Astrocyte of the spinal cord (primary cell): ENCODE measurements around the gene R3HDM2.

Source experiments
- DNase-seq: peaks from one replicate; pipeline ENCODE4 v3.0.0; 2011; ENCODE audit warnings: low read depth, low spot score
- H3K4me3 ChIP-seq: 2 replicates; pipeline ENCODE4 v1.5.1; 2011; ENCODE audit warnings: low read depth, mild to moderate bottlenecking, low read length, moderate library complexity
- in situ Hi-C: cut with HindIII; loops from 2 replicates; pipeline ENCODE4 v1.10.0; 2017; ENCODE audit warnings: low sequenced_read_pairs
- TF ChIP-seq, protein P1 (sequence below): IDR thresholded peaks from 2 replicates; pipeline ENCODE4 v1.5.1; 2012; ENCODE audit warnings: low read depth, mild to moderate bottlenecking, low read length, inconsistent platforms

The R3HDM2 gene

DNA sequence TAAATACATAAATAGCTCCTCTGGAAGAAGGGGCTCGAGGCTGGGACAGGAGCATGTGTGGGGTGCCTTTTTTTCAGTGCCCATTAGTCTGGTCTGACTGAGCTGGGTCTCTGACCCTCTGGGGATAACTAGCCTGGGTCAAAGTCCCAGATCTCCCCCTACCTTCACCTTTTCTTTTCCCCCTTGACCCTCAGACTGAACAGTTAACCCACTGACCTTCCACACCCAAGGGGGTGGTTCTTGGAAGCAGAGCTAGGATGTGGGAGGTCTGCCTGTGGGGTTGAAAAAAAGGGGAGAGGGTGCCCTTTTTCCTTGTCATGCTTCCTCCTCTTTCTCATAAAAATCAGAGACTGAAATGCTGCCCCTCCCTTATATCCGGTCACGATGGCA is 27.8 kb upstream of the R3HDM2 start:
- in situ Hi-C loops = no loop called here
- TF ChIP-seq, protein P1, sequence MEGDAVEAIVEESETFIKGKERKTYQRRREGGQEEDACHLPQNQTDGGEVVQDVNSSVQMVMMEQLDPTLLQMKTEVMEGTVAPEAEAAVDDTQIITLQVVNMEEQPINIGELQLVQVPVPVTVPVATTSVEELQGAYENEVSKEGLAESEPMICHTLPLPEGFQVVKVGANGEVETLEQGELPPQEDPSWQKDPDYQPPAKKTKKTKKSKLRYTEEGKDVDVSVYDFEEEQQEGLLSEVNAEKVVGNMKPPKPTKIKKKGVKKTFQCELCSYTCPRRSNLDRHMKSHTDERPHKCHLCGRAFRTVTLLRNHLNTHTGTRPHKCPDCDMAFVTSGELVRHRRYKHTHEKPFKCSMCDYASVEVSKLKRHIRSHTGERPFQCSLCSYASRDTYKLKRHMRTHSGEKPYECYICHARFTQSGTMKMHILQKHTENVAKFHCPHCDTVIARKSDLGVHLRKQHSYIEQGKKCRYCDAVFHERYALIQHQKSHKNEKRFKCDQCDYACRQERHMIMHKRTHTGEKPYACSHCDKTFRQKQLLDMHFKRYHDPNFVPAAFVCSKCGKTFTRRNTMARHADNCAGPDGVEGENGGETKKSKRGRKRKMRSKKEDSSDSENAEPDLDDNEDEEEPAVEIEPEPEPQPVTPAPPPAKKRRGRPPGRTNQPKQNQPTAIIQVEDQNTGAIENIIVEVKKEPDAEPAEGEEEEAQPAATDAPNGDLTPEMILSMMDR = no peak
- H3K4me3 ChIP-seq = peak overlapping the region; percentile 70
- DNase-seq = no peak

DNA sequence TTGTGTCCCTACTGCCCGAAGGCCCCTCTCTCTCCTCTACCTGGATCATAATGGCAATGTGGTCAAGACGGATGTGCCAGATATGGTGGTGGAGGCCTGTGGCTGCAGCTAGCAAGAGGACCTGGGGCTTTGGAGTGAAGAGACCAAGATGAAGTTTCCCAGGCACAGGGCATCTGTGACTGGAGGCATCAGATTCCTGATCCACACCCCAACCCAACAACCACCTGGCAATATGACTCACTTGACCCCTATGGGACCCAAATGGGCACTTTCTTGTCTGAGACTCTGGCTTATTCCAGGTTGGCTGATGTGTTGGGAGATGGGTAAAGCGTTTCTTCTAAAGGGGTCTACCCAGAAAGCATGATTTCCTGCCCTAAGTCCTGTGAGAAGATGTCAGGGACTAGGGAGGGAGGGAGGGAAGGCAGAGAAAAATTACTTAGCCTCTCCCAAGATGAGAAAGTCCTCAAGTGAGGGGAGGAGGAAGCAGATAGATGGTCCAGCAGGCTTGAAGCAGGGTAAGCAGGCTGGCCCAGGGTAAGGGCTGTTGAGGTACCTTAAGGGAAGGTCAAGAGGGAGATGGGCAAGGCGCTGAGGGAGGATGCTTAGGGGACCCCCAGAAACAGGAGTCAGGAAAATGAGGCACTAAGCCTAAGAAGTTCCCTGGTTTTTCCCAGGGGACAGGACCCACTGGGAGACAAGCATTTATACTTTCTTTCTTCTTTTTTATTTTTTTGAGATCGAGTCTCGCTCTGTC is 26.1 kb upstream of the R3HDM2 start:
- in situ Hi-C loops = no loop called here

DNA sequence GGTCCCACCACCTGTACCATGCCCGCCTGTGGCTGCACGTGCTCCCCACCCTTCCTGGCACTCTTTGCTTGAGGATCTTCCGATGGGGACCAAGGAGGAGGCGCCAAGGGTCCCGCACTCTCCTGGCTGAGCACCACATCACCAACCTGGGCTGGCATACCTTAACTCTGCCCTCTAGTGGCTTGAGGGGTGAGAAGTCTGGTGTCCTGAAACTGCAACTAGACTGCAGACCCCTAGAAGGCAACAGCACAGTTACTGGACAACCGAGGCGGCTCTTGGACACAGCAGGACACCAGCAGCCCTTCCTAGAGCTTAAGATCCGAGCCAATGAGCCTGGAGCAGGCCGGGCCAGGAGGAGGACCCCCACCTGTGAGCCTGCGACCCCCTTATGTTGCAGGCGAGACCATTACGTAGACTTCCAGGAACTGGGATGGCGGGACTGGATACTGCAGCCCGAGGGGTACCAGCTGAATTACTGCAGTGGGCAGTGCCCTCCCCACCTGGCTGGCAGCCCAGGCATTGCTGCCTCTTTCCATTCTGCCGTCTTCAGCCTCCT is 25.4 kb upstream of the R3HDM2 start:
- in situ Hi-C loops = no loop called here
- TF ChIP-seq, protein P1 = peak; percentile 70
- peak; percentile 41 for DNase-seq
- peak overlapping the region; percentile 14 for H3K4me3 ChIP-seq

More for the DNA sequence above, 26.1 kb upstream of the R3HDM2 start:
- TF ChIP-seq, protein P1 = no peak
- DNase-seq = no peak
- H3K4me3 ChIP-seq = peak overlapping the region; percentile 14

DNA sequence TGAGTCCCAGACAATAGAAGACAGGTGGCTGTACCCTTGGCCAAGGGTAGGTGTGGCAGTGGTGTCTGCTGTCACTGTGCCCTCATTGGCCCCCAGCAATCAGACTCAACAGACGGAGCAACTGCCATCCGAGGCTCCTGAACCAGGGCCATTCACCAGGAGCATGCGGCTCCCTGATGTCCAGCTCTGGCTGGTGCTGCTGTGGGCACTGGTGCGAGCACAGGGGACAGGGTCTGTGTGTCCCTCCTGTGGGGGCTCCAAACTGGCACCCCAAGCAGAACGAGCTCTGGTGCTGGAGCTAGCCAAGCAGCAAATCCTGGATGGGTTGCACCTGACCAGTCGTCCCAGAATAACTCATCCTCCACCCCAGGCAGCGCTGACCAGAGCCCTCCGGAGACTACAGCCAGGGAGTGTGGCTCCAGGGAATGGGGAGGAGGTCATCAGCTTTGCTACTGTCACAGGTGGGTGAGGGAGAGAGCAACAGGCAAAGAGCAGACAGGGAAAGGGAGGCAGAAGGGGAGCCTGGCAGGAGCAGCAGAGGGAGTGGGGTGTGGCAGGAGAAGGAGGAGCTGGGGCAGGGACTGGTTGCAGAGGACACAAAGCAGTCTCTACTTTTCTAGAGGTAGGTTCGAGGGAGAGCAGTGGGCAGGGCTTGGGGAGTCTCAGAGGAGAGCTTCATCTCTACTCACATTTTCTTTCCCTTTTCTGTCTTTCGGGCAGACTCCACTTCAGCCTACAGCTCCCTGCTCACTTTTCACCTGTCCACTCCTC is 24.7 kb upstream of the R3HDM2 start:
- TF ChIP-seq, protein P1 = no peak
- peak overlapping the region; percentile 14 for H3K4me3 ChIP-seq
- DNase-seq = no peak
- in situ Hi-C loops = no loop called here

DNA sequence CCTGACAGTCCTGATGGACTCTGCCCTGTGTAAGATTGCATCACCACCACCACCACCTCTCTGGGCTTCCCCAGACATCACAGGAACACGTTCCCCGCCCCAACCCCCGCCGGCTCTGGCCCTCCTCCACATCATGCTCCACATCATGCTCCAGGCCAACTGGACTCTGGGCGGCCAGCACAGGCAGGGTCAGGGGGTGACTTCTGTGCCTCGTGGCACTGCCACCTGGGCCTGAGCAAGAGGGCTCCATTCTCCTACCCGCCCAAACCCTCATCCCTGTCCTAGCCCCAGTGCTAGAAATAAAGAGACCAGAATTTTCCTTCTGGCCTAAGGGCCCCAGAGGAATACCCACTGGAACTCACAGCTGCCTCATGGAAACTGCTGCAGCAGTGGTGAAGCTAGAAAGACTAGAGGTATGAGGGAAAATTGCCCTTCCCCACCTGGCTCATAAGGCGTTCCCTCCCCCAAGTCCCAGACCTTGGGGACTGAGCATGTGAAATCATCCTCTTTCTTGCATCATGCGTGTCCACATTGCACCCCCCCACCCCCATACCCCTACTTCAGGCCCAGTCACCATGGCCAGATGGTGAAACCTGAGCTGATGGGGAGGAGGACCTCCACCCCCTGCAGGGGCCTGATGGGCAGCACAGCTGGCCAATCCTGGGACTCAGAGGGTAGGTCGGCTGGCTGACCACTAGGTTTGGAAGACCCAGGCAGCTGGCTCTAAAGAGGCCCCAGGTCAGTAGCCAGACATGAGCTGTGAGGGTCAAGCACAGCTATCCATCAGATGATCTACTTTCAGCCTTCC is 23.9 kb upstream of the R3HDM2 start, which contains the start of gene INHBE:
Gene INHBE (plus strand): TSS at position 742 of the 808 bp plus-strand sequence. CDS start 230 bp downstream, outside the sequence.
- H3K4me3 ChIP-seq = peak within 1 kb of the TSS; percentile 14
- peak; percentile 89 for DNase-seq
- in situ Hi-C loops = no loop called here
- TF ChIP-seq, protein P1 = no peak

DNA sequence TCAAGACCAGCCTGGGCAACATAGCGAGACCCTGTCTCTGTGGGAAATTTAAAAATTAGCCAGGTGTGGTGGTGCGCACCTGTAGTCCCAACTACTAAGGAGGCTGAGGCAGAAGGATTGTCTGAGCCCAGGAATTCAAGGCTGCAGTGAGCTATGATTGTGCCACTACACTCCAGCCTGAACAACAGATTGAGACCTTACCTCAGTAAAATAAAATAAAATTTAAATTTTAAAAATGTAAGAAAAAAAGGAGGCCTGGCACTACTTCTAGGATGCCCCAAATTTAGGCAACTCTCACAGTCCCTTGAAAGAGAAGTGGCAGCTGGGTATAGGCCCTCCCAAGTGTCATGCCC is 23.3 kb upstream of the R3HDM2 start:
- DNase-seq = no peak
- no peak overlapping the region for H3K4me3 ChIP-seq
- TF ChIP-seq, protein P1 = no peak
- in situ Hi-C loops = no loop called here
